Measurements from ENCODE around the gene MRPS2. TPM values are rescaled to one million over a fixed set of nuclear protein-coding genes. Genes with fewer than 3 reads are reported as not detected.
A peak's percentile ranks its signal among the peaks of the same experiment; 100 is the strongest.
"Not testable (repeated sequence)": the region's sequence is repeated elsewhere in the genome, so short reads cannot be mapped to it uniquely, and the experiment has no call there.

The MRPS2 gene
- polyA plus RNA-seq, 2 of the 4 experiments (the other 2 are of a cell fraction): 66.9 to 90.1 TPM

- CTCF ChIA-PET: interaction anchor here (0.6 kb wide), 1 partner anchor 78 kb away, joined by 3 read pairs; no protein-coding TSS in a partner anchor
- H3K27ac ChIP-seq; H3K4me3 ChIP-seq; H3K9me3 ChIP-seq; POLR2A ChIA-PET; H3K4me1 ChIP-seq; TF ChIP-seq FOSL2 (IDR thresholded peaks at IDR 0.05): not testable (repeated sequence)
- peak; percentile 54 for TF ChIP-seq FOSL2 (CRISPR knock-in tag; IDR thresholded peaks at IDR 0.05)
- WGBS (ENCODE audit: missing lambda C conversion rate): 31% methylated on average over 8 of the region's 8 CpGs
- peak overlapping the region; percentile 50 for H3K4me2 ChIP-seq
- FAIRE-seq (peak; percentile 36), DNase-seq (ENCODE audit: low read depth in 1 of 2, low spot score in 1 of 2) (peak in 1 of 2 experiments; percentile 35), ATAC-seq (peak in 1 of 2 experiments; percentile 28; a peak in 1 of 6 replicates)
Measured at GRCh38 chr9:135543262-135543894, 42.9 kb downstream of the MRPS2 start.

- no peak for TF ChIP-seq POLR2A (IDR thresholded peaks at IDR 0.05; ENCODE audit: low read length)
- no peak for TF ChIP-seq HDAC2 (IDR thresholded peaks at IDR 0.05)
- no peak for TF ChIP-seq MAZ (IDR thresholded peaks at IDR 0.05; ENCODE audit: borderline replicate concordance, low read depth, low read length)
- no peak for TF ChIP-seq HEYL (CRISPR knock-in tag; IDR thresholded peaks at IDR 0.05)
- TF ChIP-seq RFX5 (IDR thresholded peaks at IDR 0.05): no peak
- TF ChIP-seq TFCP2L1 (CRISPR knock-in tag; IDR thresholded peaks at IDR 0.05): no peak
- TF ChIP-seq MYC (IDR thresholded peaks at IDR 0.05; ENCODE audit: borderline replicate concordance, low read length): no peak
- no peak for TF ChIP-seq SMC3 (IDR thresholded peaks at IDR 0.05)
- Histone ChIP-seq H3K4me3 (no peak overlapping the region), H3K9me3 (no peaks in the 10 kb centered on the region), H3K27ac (no peak overlapping the region), H3K4me1 (peaks cover 6% of the 10 kb centered on the region; the same call in 1 of the 3 replicates), H3K4me2 (no peak overlapping the region)
- no peak for ATAC-seq
- no peak for DNase-seq (ENCODE audit: low read depth in 1 of 2, low spot score in 1 of 2)
- CTCF ChIA-PET: no interaction called here
- no peak for FAIRE-seq
- WGBS (ENCODE audit: missing lambda C conversion rate): 60% methylated on average over 17 of the region's 18 CpGs
- POLR2A ChIA-PET: no interaction called here
Measured at GRCh38 chr9:135544981-135545635, 44.6 kb downstream of the MRPS2 start.

GRCh38 chr9:135545646-135546176 is 45.2 kb downstream of the MRPS2 start, which contains the start of gene OBP2A:
OBP2A (plus strand) TSS chr9:135546126; CDS start chr9:135546181, 55 bp downstream.
- H3K9me3 ChIP-seq; DNase-seq (ENCODE audit: low read depth in 1 of 2, low spot score in 1 of 2); FAIRE-seq; POLR2A ChIA-PET; H3K4me3 ChIP-seq; H3K4me1 ChIP-seq; CTCF ChIA-PET; H3K4me2 ChIP-seq; H3K27ac ChIP-seq; ATAC-seq: not testable (repeated sequence)
- 58% methylated on average over 10 of the region's 19 CpGs for WGBS (ENCODE audit: missing lambda C conversion rate)

GRCh38 chr9:135546792-135547617 is 46.5 kb downstream of the MRPS2 start:
- H3K4me1 ChIP-seq; ATAC-seq; H3K9me3 ChIP-seq; H3K27ac ChIP-seq; H3K4me3 ChIP-seq; FAIRE-seq; H3K4me2 ChIP-seq; DNase-seq (ENCODE audit: low read depth in 1 of 2, low spot score in 1 of 2): not testable (repeated sequence)
- WGBS (ENCODE audit: missing lambda C conversion rate): 77% methylated on average over 15 of the region's 21 CpGs
- ChIA-PET POLR2A (interaction anchor here (0.8 kb wide), 1 partner anchor 14 kb away, joined by 3 read pairs; no protein-coding TSS in a partner anchor), CTCF (interaction anchor here (1.0 kb wide), 1 partner anchor 16 kb away, joined by 3 read pairs; no protein-coding TSS in a partner anchor)

GRCh38 chr9:135547756-135548736 is 47.6 kb downstream of the MRPS2 start:
- Histone ChIP-seq H3K4me1 (peaks cover 6% of the 10 kb centered on the region; the same call in 1 of the 3 replicates), H3K27ac (no peak overlapping the region), H3K4me2 (no peak overlapping the region), H3K9me3 (no peaks in the 10 kb centered on the region), H3K4me3 (no peak overlapping the region)
- ATAC-seq (no peak; a peak in 1 of 6 replicates), FAIRE-seq (no peak), DNase-seq (ENCODE audit: low read depth in 1 of 2, low spot score in 1 of 2) (no peak)
- WGBS (ENCODE audit: missing lambda C conversion rate): 59% methylated on average over 19 of the region's 28 CpGs
- CTCF ChIA-PET: interaction anchor here (1.0 kb wide), 1 partner anchor 17 kb away, joined by 3 read pairs; no protein-coding TSS in a partner anchor
- POLR2A ChIA-PET: interaction anchor here (0.8 kb wide), 1 partner anchor 15 kb away, joined by 3 read pairs; no protein-coding TSS in a partner anchor
- TF ChIP-seq FOSB (CRISPR knock-in tag; IDR thresholded peaks at IDR 0.05): no peak
- TF ChIP-seq FOXS1 (CRISPR knock-in tag; IDR thresholded peaks at IDR 0.05): no peak
- TF ChIP-seq SMC3 (IDR thresholded peaks at IDR 0.05): no peak
- TF ChIP-seq GATA3 (IDR thresholded peaks at IDR 0.05; ENCODE audit: borderline replicate concordance): no peak
- no peak for TF ChIP-seq HOXB5 (CRISPR knock-in tag; IDR thresholded peaks at IDR 0.05)
- no peak for TF ChIP-seq RFX5 (IDR thresholded peaks at IDR 0.05)
- TF ChIP-seq HDAC2 (IDR thresholded peaks at IDR 0.05): no peak
- TF ChIP-seq PBX3 (IDR thresholded peaks at IDR 0.05): no peak
- TF ChIP-seq JUN (IDR thresholded peaks at IDR 0.05): no peak
- TF ChIP-seq KDM1A (IDR thresholded peaks at IDR 0.05; ENCODE audit: low read depth): no peak
- no peak for TF ChIP-seq JUNB (IDR thresholded peaks at IDR 0.05)
- no peak for TF ChIP-seq ATOH8 (CRISPR knock-in tag; IDR thresholded peaks at IDR 0.05; ENCODE audit: low read depth)

Data from A549 (cell line).